Sigmoid colon (tissue), 7 donors: Measurements from ENCODE around the gene TM6SF1. TPM values are rescaled to one million over a fixed set of nuclear protein-coding genes. Genes with fewer than 3 reads are reported as not detected.

Experiments
- DNase-seq: peaks from one replicate; pipeline ENCODE4 v3.0.0-alpha.2; 2019
- H3K27ac ChIP-seq, 4 donors: fragments of 200-600 bp; sonication (generic); one replicate each; pipeline ENCODE4 v1.5.1; 2016 to 2019; ENCODE audit warnings: mild to moderate bottlenecking in 1 of 4
- H3K27me3 ChIP-seq, 3 donors: fragments of 200-600 bp; sonication (generic); one replicate each; pipeline ENCODE4 v1.5.1; 2019; ENCODE audit warnings: mild to moderate bottlenecking in 1 of 3
- H3K36me3 ChIP-seq, 4 donors: fragments of 200-600 bp; sonication (generic); one replicate each; pipeline ENCODE4 v1.5.1; 2016 to 2019
- H3K4me1 ChIP-seq, 4 donors: fragments of 200-600 bp; sonication (generic); one replicate each; pipeline ENCODE4 v1.5.1; 2017 to 2019
- H3K4me3 ChIP-seq, 4 donors: fragments of 200-600 bp; sonication (generic); one replicate each; pipeline ENCODE4 v1.5.1; 2017 to 2019; ENCODE audit warnings: mild to moderate bottlenecking in 2 of 4, moderate library complexity in 1 of 4
- H3K9me3 ChIP-seq, 4 donors: fragments of 200-600 bp in 3 of 4; sonication (generic) in 3 of 4; one replicate each; pipeline versions ENCODE4 v1.5.1 to v1.6.1; 2013 to 2019
- EP300 ChIP-seq, 4 donors: sonication (generic); formaldehyde crosslinking; IDR thresholded peaks; one replicate each; pipeline ENCODE4 v1.6.1; 2017; ENCODE audit warnings: antibody characterized with exemption in 4 of 4
- POLR2A ChIP-seq, 2 donors: fragments of 450-650 bp; IDR thresholded peaks; one replicate each; pipeline ENCODE4 v1.6.1; 2016; ENCODE audit warnings: antibody characterized with exemption in 2 of 2, mild to moderate bottlenecking in 2 of 2, moderate library complexity in 2 of 2
- POLR2AphosphoS5 ChIP-seq, 4 donors: sonication (generic); formaldehyde crosslinking; IDR thresholded peaks; one replicate each; pipeline ENCODE4 v1.6.1; 2017; ENCODE audit warnings: antibody characterized with exemption in 4 of 4
- WGBS, 2 donors: extraction: QIAGEN DNeasy Blood & Tissue Kit; methylation state at CpG; one replicate each; pipeline ENCODE4 v1.1.7; 2013; 5-methylcytosine and 5-hydroxymethylcytosine counted together
- intact Hi-C: fragments of 100-400 bp; cut with DNase I; formaldehyde crosslinking; loops from one replicate; pipeline ENCODE4 v1.15.1; 2023
- polyA plus RNA-seq, 3 donors: library from polyadenylated mRNA; stranded (reverse); fragments of 200-250 nt; gene quantifications; one replicate each; pipeline ENCODE4 v1.2.3, GENCODE V29; 2013
- total RNA-seq, 4 donors: library from RNA; depleted of rRNA; stranded (reverse); fragments of >200 nt; gene quantifications; one replicate each; pipeline ENCODE4 v1.1.0, GENCODE V29; 2016
- TF ChIP-seq, protein P1 (sequence below), 4 experiments: fragments of 450-650 bp in 3 of 4; fragments of 200-600 bp in 1 of 4; IDR thresholded peaks; one replicate each; pipeline ENCODE4 v1.5.1; 2016 to 2019; ENCODE audit warnings: antibody characterized with exemption in 4 of 4, mild to moderate bottlenecking in 3 of 4, moderate library complexity in 2 of 4
- donor health status: healthy with polysubstance abuse.
- donor health status: Bipolar disorder and iron deficiency.
- donor health status: healthy.

TM6SF1 gene
- total and polyA plus RNA-seq, 7 donors, result 1.2 to 7.5 (median 2.8) TPM

DNA sequence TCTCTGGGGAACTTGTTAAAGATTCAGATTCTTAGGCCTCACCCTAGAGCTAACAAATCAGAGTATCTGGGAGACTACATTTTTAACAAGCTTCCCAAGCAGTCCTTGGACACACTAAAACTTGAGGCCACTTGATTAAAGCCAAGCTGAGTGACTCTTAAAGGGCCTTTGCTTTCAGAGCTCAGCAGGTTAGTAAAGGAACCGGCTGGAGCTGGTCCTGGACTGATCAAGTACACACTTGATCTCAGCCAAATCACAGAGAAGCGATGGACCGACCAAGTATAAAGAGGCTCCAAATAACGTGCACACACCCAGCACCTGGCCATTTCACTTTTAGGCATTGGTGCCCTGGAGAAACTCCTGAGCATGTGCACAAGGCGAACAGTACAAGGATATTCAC lies 12.9 kb upstream of the TM6SF1 start:
- Histone ChIP-seq H3K9me3 (peaks cover 0 to 13% (median 2%) of the 10 kb centered on the region in 4 donors), H3K27ac (no peak overlapping the region), H3K4me3 (no peak overlapping the region), H3K4me1 (no peaks in the 10 kb centered on the region), H3K36me3 (no peaks in the 10 kb centered on the region), H3K27me3 (no peaks in the 10 kb centered on the region)
- no peak for DNase-seq
- WGBS, 2 donors, result 85 to 88% methylated on average over 5 of the region's 5 CpGs
- intact Hi-C loops, result no loop called here
- no peak for TF ChIP-seq EP300 (IDR thresholded peaks at IDR 0.05)

DNA sequence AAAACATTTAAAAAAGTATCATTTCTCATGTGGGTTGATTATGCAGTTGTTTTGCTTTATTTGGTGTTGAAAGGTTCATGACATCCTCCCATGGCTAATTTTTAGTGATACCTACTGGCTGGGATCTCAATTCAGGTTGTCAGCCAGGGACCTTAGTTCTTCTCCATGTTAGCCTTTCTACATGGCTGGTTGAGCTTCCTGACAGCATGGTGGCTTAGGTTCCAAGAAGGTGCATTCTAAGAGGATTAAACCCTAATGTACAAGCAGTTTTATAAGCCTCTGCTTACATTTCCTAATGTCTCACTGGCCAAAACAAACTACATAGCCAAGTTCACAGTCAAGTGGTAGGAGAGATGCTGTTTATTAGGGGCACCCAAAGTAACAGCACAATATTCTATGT lies 9.4 kb upstream of the TM6SF1 start:
- H3K36me3 ChIP-seq, result no peaks in the 10 kb centered on the region
- intact Hi-C loops, result no loop called here
- peaks cover 0 to 13% (median 2%) of the 10 kb centered on the region in 4 donors for H3K9me3 ChIP-seq
- no peak overlapping the region for H3K27ac ChIP-seq
- no peak overlapping the region for H3K4me3 ChIP-seq
- no peak for DNase-seq
- H3K4me1 ChIP-seq, result no peaks in the 10 kb centered on the region
- TF ChIP-seq POLR2A (IDR thresholded peaks at IDR 0.05) (no peak), POLR2AphosphoS5 (IDR thresholded peaks at IDR 0.05) (no peak), EP300 (IDR thresholded peaks at IDR 0.05) (no peak)
- TF ChIP-seq, protein P1, sequence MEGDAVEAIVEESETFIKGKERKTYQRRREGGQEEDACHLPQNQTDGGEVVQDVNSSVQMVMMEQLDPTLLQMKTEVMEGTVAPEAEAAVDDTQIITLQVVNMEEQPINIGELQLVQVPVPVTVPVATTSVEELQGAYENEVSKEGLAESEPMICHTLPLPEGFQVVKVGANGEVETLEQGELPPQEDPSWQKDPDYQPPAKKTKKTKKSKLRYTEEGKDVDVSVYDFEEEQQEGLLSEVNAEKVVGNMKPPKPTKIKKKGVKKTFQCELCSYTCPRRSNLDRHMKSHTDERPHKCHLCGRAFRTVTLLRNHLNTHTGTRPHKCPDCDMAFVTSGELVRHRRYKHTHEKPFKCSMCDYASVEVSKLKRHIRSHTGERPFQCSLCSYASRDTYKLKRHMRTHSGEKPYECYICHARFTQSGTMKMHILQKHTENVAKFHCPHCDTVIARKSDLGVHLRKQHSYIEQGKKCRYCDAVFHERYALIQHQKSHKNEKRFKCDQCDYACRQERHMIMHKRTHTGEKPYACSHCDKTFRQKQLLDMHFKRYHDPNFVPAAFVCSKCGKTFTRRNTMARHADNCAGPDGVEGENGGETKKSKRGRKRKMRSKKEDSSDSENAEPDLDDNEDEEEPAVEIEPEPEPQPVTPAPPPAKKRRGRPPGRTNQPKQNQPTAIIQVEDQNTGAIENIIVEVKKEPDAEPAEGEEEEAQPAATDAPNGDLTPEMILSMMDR (IDR thresholded peaks at IDR 0.05), result no peak
- H3K27me3 ChIP-seq, result no peaks in the 10 kb centered on the region

DNA sequence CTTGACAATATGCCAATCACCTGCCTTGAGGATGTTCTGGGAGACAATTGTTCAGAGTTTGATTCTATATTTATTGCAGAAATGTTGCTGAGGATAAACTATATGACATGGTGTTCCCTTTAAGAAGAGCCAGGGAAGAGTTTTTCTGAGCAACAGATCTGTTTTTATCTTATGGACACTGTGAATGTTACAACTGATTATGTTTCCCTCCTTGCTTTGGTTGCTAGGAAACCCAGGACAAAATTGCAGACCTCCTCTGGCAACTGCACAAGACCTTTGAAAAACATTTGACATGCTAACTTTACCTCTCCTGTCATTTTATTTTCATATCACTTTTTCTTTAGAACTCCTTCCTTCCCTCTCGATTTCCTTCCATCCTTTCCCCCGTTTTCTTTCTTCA lies 8.2 kb upstream of the TM6SF1 start:
- WGBS, 2 donors, result 74 to 81% methylated on average over 2 of the region's 2 CpGs
- H3K27me3 ChIP-seq, result peaks cover 0 to 5% (median 3%) of the 10 kb centered on the region in 3 donors
- TF ChIP-seq EP300 (IDR thresholded peaks at IDR 0.05) (no peak), POLR2A (IDR thresholded peaks at IDR 0.05) (no peak), POLR2AphosphoS5 (IDR thresholded peaks at IDR 0.05) (no peak)
- TF ChIP-seq, protein P1 (IDR thresholded peaks at IDR 0.05), result no peak
- H3K36me3 ChIP-seq, result no peaks in the 10 kb centered on the region
- H3K27ac ChIP-seq, result no peak overlapping the region
- H3K9me3 ChIP-seq, result peaks cover 0 to 13% (median 2%) of the 10 kb centered on the region in 4 donors
- DNase-seq, result no peak
- intact Hi-C loops, result no loop called here
- no peaks in the 10 kb centered on the region for H3K4me1 ChIP-seq
- H3K4me3 ChIP-seq, result no peak overlapping the region

DNA sequence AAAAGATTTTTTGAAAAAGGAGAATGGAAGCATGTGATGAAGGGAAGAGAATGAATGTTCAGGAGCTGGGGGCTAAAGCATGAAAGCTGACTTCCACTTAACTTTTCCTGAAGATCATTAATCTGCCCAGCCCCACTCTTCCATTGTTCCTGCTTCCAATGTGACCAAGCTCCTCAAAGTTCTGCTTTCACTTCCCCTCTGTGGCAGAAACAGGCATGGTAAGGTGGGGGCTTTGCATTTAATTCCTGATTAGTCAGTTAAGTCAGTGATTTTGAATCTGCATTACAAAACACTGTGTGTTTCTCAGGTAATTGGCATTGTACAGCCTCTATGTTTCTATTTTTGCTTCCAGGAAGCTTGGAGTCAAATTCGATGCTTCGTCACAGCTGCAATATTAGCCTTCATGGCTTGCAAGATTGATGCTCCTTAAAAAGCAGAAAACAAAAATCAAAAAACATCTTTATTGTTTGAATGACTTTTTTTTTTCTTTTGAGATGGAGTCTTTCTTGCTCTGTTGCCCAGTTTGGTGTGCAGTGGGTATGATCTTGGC lies 7.3 kb upstream of the TM6SF1 start:
- no peak for TF ChIP-seq POLR2AphosphoS5 (IDR thresholded peaks at IDR 0.05)
- TF ChIP-seq, protein P1 (IDR thresholded peaks at IDR 0.05), result no peak
- no peak for TF ChIP-seq POLR2A (IDR thresholded peaks at IDR 0.05)
- TF ChIP-seq EP300 (IDR thresholded peaks at IDR 0.05), result no peak
- no peak overlapping the region for H3K4me3 ChIP-seq
- WGBS, 2 donors, result 55 to 74% methylated on average over 2 of the region's 2 CpGs
- intact Hi-C loops, result no loop called here
- H3K4me1 ChIP-seq, result no peaks in the 10 kb centered on the region
- peaks cover 0 to 13% (median 2%) of the 10 kb centered on the region in 4 donors for H3K9me3 ChIP-seq
- peaks cover 0 to 6% (median 5%) of the 10 kb centered on the region in 3 donors for H3K27me3 ChIP-seq
- no peak for DNase-seq
- H3K27ac ChIP-seq, result no peak overlapping the region
- no peaks in the 10 kb centered on the region for H3K36me3 ChIP-seq

DNA sequence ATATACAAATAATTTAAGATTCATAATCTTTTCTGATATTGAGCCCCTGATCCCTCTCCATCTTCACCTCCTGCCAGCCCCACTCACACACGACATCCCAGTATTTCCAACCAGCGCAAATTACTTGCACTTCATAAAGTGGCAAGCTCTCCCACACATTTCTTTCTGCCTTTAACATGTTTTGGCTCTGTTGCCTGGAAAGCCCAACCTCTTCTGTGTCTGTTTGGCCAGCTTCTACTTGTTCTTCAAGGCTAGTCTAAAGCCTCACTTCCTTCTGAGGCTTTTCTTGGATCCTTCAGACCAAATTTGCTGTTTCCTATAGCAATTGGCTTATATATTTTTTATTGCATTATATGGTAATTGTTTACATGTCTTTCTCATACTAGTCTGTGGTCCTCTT lies 5.1 kb upstream of the TM6SF1 start:
- Histone ChIP-seq H3K27ac (no peak overlapping the region), H3K4me1 (peaks cover 0 to 7% (median 6%) of the 10 kb centered on the region in 4 donors), H3K36me3 (no peaks in the 10 kb centered on the region), H3K4me3 (no peak overlapping the region), H3K9me3 (peaks cover 0 to 11% (median 2%) of the 10 kb centered on the region in 4 donors), H3K27me3 (peaks cover 5 to 16% (median 8%) of the 10 kb centered on the region in 3 donors)
- TF ChIP-seq POLR2AphosphoS5 (IDR thresholded peaks at IDR 0.05), result no peak
- TF ChIP-seq, protein P1 (IDR thresholded peaks at IDR 0.05), result no peak
- no peak for TF ChIP-seq POLR2A (IDR thresholded peaks at IDR 0.05)
- TF ChIP-seq EP300 (IDR thresholded peaks at IDR 0.05), result no peak
- intact Hi-C loops, result no loop called here
- 75 to 90% methylated on average over 2 of the region's 2 CpGs for WGBS, 2 donors
- no peak for DNase-seq
